ENCODE results near the gene PIWIL1.

PIWIL1 gene

GRCh38 chr12:130382818-130383217 lies 45.1 kb downstream of the PIWIL1 start:
- no peak for FAIRE-seq

GRCh38 chr12:130384234-130384633 lies 46.5 kb downstream of the PIWIL1 start:
- no peak for FAIRE-seq

GRCh38 chr12:130385193-130385592 lies 47.5 kb downstream of the PIWIL1 start:
- no peak for FAIRE-seq

GRCh38 chr12:130391186-130391585 lies 53.5 kb downstream of the PIWIL1 start:
- no peak for FAIRE-seq

- FAIRE-seq, result no peak
These were observed 57.2 kb downstream of the PIWIL1 start for GRCh38 chr12:130394906-130395305.

GRCh38 chr12:130396667-130397066 lies 59.0 kb downstream of the PIWIL1 start:
- no peak for FAIRE-seq

- FAIRE-seq, result no peak
These were observed 60.6 kb downstream of the PIWIL1 start for GRCh38 chr12:130398100-130398848.

GRCh38 chr12:130401703-130402102 lies 64.0 kb downstream of the PIWIL1 start:
- no peak for FAIRE-seq

GRCh38 chr12:130405332-130405731 lies 67.6 kb downstream of the PIWIL1 start:
- no peak for FAIRE-seq

GRCh38 chr12:130412384-130412783 lies 74.7 kb downstream of the PIWIL1 start:
- no peak for FAIRE-seq

- FAIRE-seq, result no peak
These were observed 76.2 kb downstream of the PIWIL1 start for GRCh38 chr12:130413909-130414308.

- FAIRE-seq, result no peak
These were observed 76.7 kb downstream of the PIWIL1 start for GRCh38 chr12:130414381-130414780.

GRCh38 chr12:130418251-130418650 lies 80.6 kb downstream of the PIWIL1 start:
- no peak for FAIRE-seq

GRCh38 chr12:130419116-130419515 lies 81.4 kb downstream of the PIWIL1 start:
- FAIRE-seq, result no peak

GRCh38 chr12:130420071-130420470 lies 82.4 kb downstream of the PIWIL1 start:
- no peak for FAIRE-seq

- FAIRE-seq, result no peak
These were observed 84.2 kb downstream of the PIWIL1 start for GRCh38 chr12:130421896-130422295.

All from A204.1 (cell line).